GM21360 (cell line): ENCODE results near the gene ARID3A.
A peak's percentile ranks its signal among the peaks of the same experiment; 100 is the strongest.
"Not testable (repeated sequence)": the region's sequence is repeated elsewhere in the genome, so short reads cannot be mapped to it uniquely, and the experiment has no call there.

Experiments
- ATAC-seq: cut with Tn5 transposase; IDR thresholded peaks from one replicate; pipeline ENCODE4 v1.9.1; 2021; ENCODE audit warnings: mild to moderate bottlenecking, moderate library complexity; ENCODE audit not compliant: unreplicated experiment

ARID3A gene

GRCh38 chr19:945401-946252, 19.8 kb downstream of the ARID3A start:
- no peak for ATAC-seq

GRCh38 chr19:947090-947706, 21.4 kb downstream of the ARID3A start:
- peak; percentile 15 for ATAC-seq

GRCh38 chr19:947707-948539, 22.1 kb downstream of the ARID3A start:
- ATAC-seq = peak; percentile 68

- no peak for ATAC-seq
Observed at GRCh38 chr19:948842-949496, 23.1 kb downstream of the ARID3A start.

- no peak for ATAC-seq
Observed at GRCh38 chr19:950352-951066, 24.7 kb downstream of the ARID3A start.

- no peak for ATAC-seq
Observed at GRCh38 chr19:952049-952679, 26.3 kb downstream of the ARID3A start.

- ATAC-seq = no peak
Observed at GRCh38 chr19:952680-953444, 27.0 kb downstream of the ARID3A start.

- no peak for ATAC-seq
Observed at GRCh38 chr19:953445-954271, 27.8 kb downstream of the ARID3A start.

- no peak for ATAC-seq
Observed at GRCh38 chr19:954272-954671, 28.4 kb downstream of the ARID3A start.

GRCh38 chr19:954672-955494, 29.0 kb downstream of the ARID3A start:
- ATAC-seq = no peak

GRCh38 chr19:955803-956765, 30.2 kb downstream of the ARID3A start:
- ATAC-seq = no peak

- ATAC-seq = no peak
Observed at GRCh38 chr19:956766-957440, 31.1 kb downstream of the ARID3A start.

GRCh38 chr19:957578-957977, 31.7 kb downstream of the ARID3A start:
- ATAC-seq = not testable (repeated sequence)

- no peak for ATAC-seq
Observed at GRCh38 chr19:958967-959855, 33.4 kb downstream of the ARID3A start.

GRCh38 chr19:960020-960419, 34.2 kb downstream of the ARID3A start:
- ATAC-seq = no peak
